Heart right ventricle (tissue), 16 donors: ENCODE results near the gene UROD. TPM values are rescaled to one million over a fixed set of nuclear protein-coding genes. Genes with fewer than 3 reads are reported as not detected.

Experiments used
- ATAC-seq, 8 donors: fragments of 200-7000 bp; cut with Tn5 transposase; one replicate each; pipeline ENCODE4 v1.9.1; 2020; ENCODE audit warnings: mild to moderate bottlenecking in 8 of 8, moderate library complexity in 8 of 8, moderate number of reproducible peaks in 1 of 8
- DNase-seq, 2 donors: peaks; one replicate each; pipeline ENCODE4 v3.0.0-alpha.2; 2020
- H3K27ac ChIP-seq, 10 donors: fragments of 200-600 bp; sonication (generic) in 2 of 10; one replicate each; pipeline versions ENCODE4 v1.5.0 to v1.8.0; 2020 to 2022; ENCODE audit warnings: mild to moderate bottlenecking in 3 of 10
- H3K27me3 ChIP-seq, 7 donors: fragments of 200-600 bp; one replicate each; pipeline ENCODE4 v1.8.0; 2021 to 2022; ENCODE audit warnings: mild to moderate bottlenecking in 2 of 7
- H3K36me3 ChIP-seq, 9 donors: fragments of 200-600 bp; sonication (generic) in 1 of 9; one replicate each; pipeline versions ENCODE4 v1.5.0 to v1.8.0; 2020 to 2022; ENCODE audit warnings: mild to moderate bottlenecking in 2 of 9
- H3K4me1 ChIP-seq, 9 donors: fragments of 200-600 bp; sonication (generic) in 1 of 9; one replicate each; pipeline versions ENCODE4 v1.5.0 to v1.8.0; 2020 to 2022; ENCODE audit warnings: mild to moderate bottlenecking in 4 of 9
- H3K4me3 ChIP-seq, 10 donors: fragments of 200-600 bp; sonication (generic) in 2 of 10; one replicate each; pipeline versions ENCODE4 v1.5.0 to v1.8.0; 2020 to 2022; ENCODE audit warnings: mild to moderate bottlenecking in 7 of 10, moderate library complexity in 2 of 10
- H3K9me3 ChIP-seq, 11 donors: fragments of 200-600 bp in 10 of 11; sonication (generic) in 2 of 11; one replicate each; pipeline versions ENCODE4 v1.5.0 to v1.8.0; 2013 to 2022; ENCODE audit warnings: mild to moderate bottlenecking in 2 of 11, control low read depth in 1 of 11, moderate library complexity in 1 of 11
- CTCF ChIP-seq, 9 donors: fragments of 200-600 bp; sonication (generic) in 2 of 9; IDR thresholded peaks; one replicate each; pipeline versions ENCODE4 v1.5.0 to v1.8.0; 2021 to 2022; ENCODE audit warnings: antibody characterized with exemption in 9 of 9, mild to moderate bottlenecking in 5 of 9, moderate library complexity in 1 of 9
- WGBS, 2 donors: extraction: QIAGEN DNeasy Blood & Tissue Kit; methylation state at CpG; one replicate each; pipeline ENCODE4 v1.1.7; 2013; ENCODE audit warnings: inconsistent platforms in 1 of 2; 5-methylcytosine and 5-hydroxymethylcytosine counted together
- intact Hi-C, 10 donors: fragments of 100-400 bp; cut with DNase I; formaldehyde crosslinking; loops; one replicate each; pipeline versions ENCODE4 v1.11.1 to v1.14.2; 2022
- polyA plus RNA-seq, 2 donors: library from polyadenylated mRNA; stranded (reverse); fragments of 200-250 nt; gene quantifications; one replicate each; pipeline ENCODE4 v1.2.3, GENCODE V29; 2013
- total RNA-seq, 10 donors: library from RNA; stranded (reverse); fragmentation: NEBNext Ultra II Directional in 3 of 10; extraction: Animal tissue kit (Norgen Biotek cat#: 25700) in 3 of 10; gene quantifications; one replicate each; pipeline versions ENCODE4 v1.2.1 to v1.2.4, GENCODE V29; 2021 to 2023
- donor health status: Arrhythmogenic right ventricular cardiomyopathy.
- donor health status: ischemic (EF 13 %, LVEDD 7.1; RV severe dilation, severe dysfunction).
- donor health status: healthy with polysubstance abuse.
- donor health status: DM: no; HTN: yes; CAD: no.
- donor health status: DM: no; HTN: no; CAD: no.
- donor health status: ischemic (EF 25% LVEDD 6.9; RV normal size, moderate dysfunction).
- donor health status: ischemic (EF 25% LVEDD 5.7; RV mildly dilated, moderate dysfunction).
- donor health status: healthy.
- donor health status: DM: yes; HTN: yes; CAD: no.
- donor health status: Ischemic cardiomyopathy.
- donor health status: ischemic (EF 35%, LVEDD 5.7; RV mildly dilated, moderate dysfunction).
- donor health status: nonischemic (EF 11% LVEDD 7.7; RV severe dilation, severe dysfunction).
- donor health status: DM: yes; HTN: yes; CAD: no.
- donor health status: PGD.
- donor health status: ischemic (EF 29% LVEDD 5.4; RV normal size, mild dysfunction).
- donor health status: nonischemic (EF 23%, LVEDD 6.1; RV moderate dilation, normal function).

The UROD gene
- total and polyA plus RNA-seq, 12 donors = 68.1 to 109 (median 83.9) TPM

- no peaks in the 10 kb centered on the region for H3K27me3 ChIP-seq
Observed at GRCh38 chr1:45008516-45008915, 3.5 kb upstream of the UROD start.

GRCh38 chr1:45009296-45009865 lies 2.7 kb upstream of the UROD start:
- ATAC-seq = no peak
- 94% methylated on average over 11 of the region's 11 CpGs for WGBS, 2 donors
- H3K36me3 ChIP-seq = peaks cover 0 to 66% (median 51%) of the 10 kb centered on the region in 9 donors
- no peak for TF ChIP-seq CTCF (IDR thresholded peaks at IDR 0.05)
- H3K9me3 ChIP-seq = no peaks in the 10 kb centered on the region
- peaks cover 20 to 43% (median 35%) of the 10 kb centered on the region in 9 donors for H3K4me1 ChIP-seq
- no peak for DNase-seq
- intact Hi-C loops = loop anchor here in 2 of 10 donors (10.0 kb wide), 2 partner anchors 175 to 215 kb away; no protein-coding TSS in a partner anchor
- peak overlapping the region in 7 of 10 donors; percentile 93 to 100 (median 98) for H3K4me3 ChIP-seq
- peak overlapping the region in 2 of 10 donors; percentile 6 to 82 for H3K27ac ChIP-seq
- no peaks in the 10 kb centered on the region for H3K27me3 ChIP-seq

More at GRCh38 chr1:45008516-45008915, 3.5 kb upstream of the UROD start:
- H3K4me1 ChIP-seq = peaks cover 20 to 39% (median 33%) of the 10 kb centered on the region in 9 donors
- 96 to 98% methylated on average over 12 of the region's 12 CpGs for WGBS, 2 donors
- no peak for TF ChIP-seq CTCF (IDR thresholded peaks at IDR 0.05)
- no peak overlapping the region for H3K4me3 ChIP-seq
- no peaks in the 10 kb centered on the region for H3K9me3 ChIP-seq
- peaks cover 0 to 66% (median 53%) of the 10 kb centered on the region in 9 donors for H3K36me3 ChIP-seq
- no peak for DNase-seq
- ATAC-seq = no peak
- intact Hi-C loops = loop anchor here in 2 of 10 donors (10.0 kb wide), 2 partner anchors 174 to 214 kb away; no protein-coding TSS in a partner anchor
- H3K27ac ChIP-seq = no peak overlapping the region

- no peaks in the 10 kb centered on the region for H3K9me3 ChIP-seq
- H3K36me3 ChIP-seq = peaks cover 0 to 65% (median 49%) of the 10 kb centered on the region in 9 donors
- no peaks in the 10 kb centered on the region for H3K27me3 ChIP-seq
- H3K27ac ChIP-seq = peak overlapping the region in 9 of 10 donors; percentile 59 to 88 (median 82)
- ATAC-seq (no peak), DNase-seq (no peak)
- no peak for TF ChIP-seq CTCF (IDR thresholded peaks at IDR 0.05)
- intact Hi-C loops = loop anchor here (2.0 to 10.0 kb wide), 16 partner anchors 23 to 572 kb away; partner anchors contain the start of genes TESK2 (in 8 of the 10), EIF2B3 (in 1 of the 10), NASP (in 1 of the 10) and RPS8 (in 1 of the 10)
- H3K4me1 ChIP-seq = peaks cover 20 to 51% (median 35%) of the 10 kb centered on the region in 9 donors
- peak overlapping the region; percentile 75 to 100 (median 96) for H3K4me3 ChIP-seq
- WGBS, 2 donors = 20 to 21% methylated on average over 41 of the region's 41 CpGs
Observed at GRCh38 chr1:45009956-45010854, 1.8 kb upstream of the UROD start.
